GM13977 (cell line): ENCODE data around the gene GFI1B.
"Not testable (repeated sequence)": the region's sequence is repeated elsewhere in the genome, so short reads cannot be mapped to it uniquely, and the experiment has no call there.

Experiments
- DNase-seq: peaks from one replicate; pipeline ENCODE4 v3.0.0; 2012; ENCODE audit warnings: low spot score
- CTCF ChIP-seq: IDR thresholded peaks from 2 replicates; pipeline ENCODE4 v1.5.1; 2012; ENCODE audit warnings: mild to moderate bottlenecking, control low read depth; ENCODE audit not compliant: insufficient read depth; ENCODE audit errors: extremely low read depth, missing control alignments
- in situ Hi-C: fragments of 300-500 bp; cut with MboI; formaldehyde crosslinking; loops from one replicate; pipeline ENCODE4 v1.12.0; 2022; ENCODE audit warnings: low sequenced_read_pairs, low pct_unique_long_range_greater_than_20kb, mixed read lengths, inconsistent platforms; ENCODE audit not compliant: unreplicated experiment

Gene GFI1B

GRCh38 chr9:132965478-132965877 lies 13.0 kb upstream of the GFI1B start:
- no peak for TF ChIP-seq CTCF
- in situ Hi-C loops: no loop called here

DNA sequence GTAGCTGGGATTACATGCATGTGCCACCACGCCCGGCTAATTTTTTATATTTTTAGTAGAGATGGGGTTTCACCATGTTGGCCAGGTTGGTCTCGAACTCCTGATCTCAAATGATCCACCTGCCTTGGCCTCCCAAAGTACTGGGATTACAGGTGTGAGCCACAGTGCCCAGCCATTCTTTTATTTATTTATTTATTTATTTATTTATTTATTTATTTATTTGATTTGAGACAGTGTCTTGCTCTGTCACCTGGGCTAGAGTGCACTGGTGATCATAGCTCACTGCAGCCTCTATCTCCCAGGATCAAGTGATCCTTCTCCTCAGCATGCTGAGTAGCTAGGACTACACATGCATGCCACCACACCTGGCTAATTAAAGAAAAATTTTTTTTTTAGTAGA lies 10.6 kb upstream of the GFI1B start:
- in situ Hi-C loops, DNase-seq: not testable (repeated sequence)

More at GRCh38 chr9:132965478-132965877, 13.0 kb upstream of the GFI1B start:
- no peak for DNase-seq

GRCh38 chr9:132969783-132970182 lies 8.7 kb upstream of the GFI1B start:
- no peak for TF ChIP-seq CTCF
- no peak for DNase-seq
- in situ Hi-C loops: no loop called here

- no peak for DNase-seq
- TF ChIP-seq CTCF: no peak
- in situ Hi-C loops: no loop called here
These were observed 8.0 kb upstream of the GFI1B start for GRCh38 chr9:132970324-132971062.

DNA sequence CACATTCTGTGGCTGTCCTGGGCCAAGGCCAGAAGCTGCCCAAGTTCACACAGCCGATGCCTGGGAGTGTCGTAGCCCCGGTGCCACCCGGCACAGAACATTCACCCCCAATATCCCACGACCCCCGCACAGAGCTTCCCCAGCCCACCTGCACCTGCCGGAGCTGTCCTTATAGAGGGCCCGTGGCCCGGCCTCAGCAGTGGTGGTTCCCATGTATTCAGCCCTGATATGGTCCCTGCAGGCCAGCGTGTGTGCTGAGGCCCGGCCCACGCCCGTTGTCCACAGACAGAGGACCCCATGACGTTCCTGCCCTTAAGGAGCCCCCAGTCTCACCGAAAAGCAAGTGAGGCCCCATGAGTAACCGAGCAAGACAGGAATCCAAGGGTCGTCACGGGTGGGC lies 5.3 kb upstream of the GFI1B start:
- in situ Hi-C loops: no loop called here
- no peak for TF ChIP-seq CTCF
- no peak for DNase-seq

GRCh38 chr9:132973713-132974112 lies 4.8 kb upstream of the GFI1B start:
- no peak for TF ChIP-seq CTCF
- in situ Hi-C loops: no loop called here
- no peak for DNase-seq

DNA sequence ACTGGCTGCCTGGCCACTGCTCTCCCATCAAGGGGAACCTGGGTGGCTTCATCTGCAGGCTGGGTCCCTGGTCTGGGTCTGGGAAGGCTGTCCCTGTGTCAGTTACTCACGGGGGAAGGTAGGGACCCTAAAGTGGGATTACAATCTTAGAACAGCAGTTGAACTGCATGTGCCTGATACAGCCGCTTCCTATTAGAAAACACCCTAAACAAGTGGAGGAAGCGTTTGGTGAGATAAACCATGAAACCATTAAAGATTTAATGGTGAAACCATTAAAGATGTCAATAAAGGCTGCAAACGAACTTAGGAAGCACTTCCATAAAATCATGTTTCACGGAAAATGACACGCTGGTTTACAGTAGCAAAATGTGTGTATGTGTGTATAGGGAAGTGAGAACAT lies 2.5 kb upstream of the GFI1B start:
- no peak for TF ChIP-seq CTCF
- DNase-seq: no peak
- in situ Hi-C loops: no loop called here
